GM18909 (cell line): ENCODE data around the gene LDLRAD1.
"Not testable (repeated sequence)": the region's sequence is repeated elsewhere in the genome, so short reads cannot be mapped to it uniquely, and the experiment has no call there.

Experiments
- ATAC-seq: cut with Tn5 transposase; IDR thresholded peaks from one replicate; pipeline ENCODE4 v1.9.1; 2021; ENCODE audit warnings: mild to moderate bottlenecking; ENCODE audit not compliant: unreplicated experiment, poor library complexity

The LDLRAD1 gene

GRCh38 chr1:54017979-54018378 is at the start of gene LDLRAD1:
Gene LDLRAD1 (minus strand): TSS chr1:54018186. CDS start chr1:54018112, 74 bp downstream.
- ATAC-seq = no peak

- no peak for ATAC-seq
These were observed 46.3 kb upstream of the LDLRAD1 start for GRCh38 chr1:54064299-54064698.

GRCh38 chr1:54054438-54054749 is 36.4 kb upstream of the LDLRAD1 start:
- ATAC-seq = no peak

GRCh38 chr1:54053745-54054437 is 35.9 kb upstream of the LDLRAD1 start:
- no peak for ATAC-seq

GRCh38 chr1:54052934-54053744 is 35.2 kb upstream of the LDLRAD1 start, which contains the start of the genes TCEANC2 and TMEM59:
Gene TCEANC2 (plus strand): TSS chr1:54053608. CDS start chr1:54054423, 815 bp downstream.
Gene TMEM59 (minus strand): TSS chr1:54053204. CDS start chr1:54053188, 16 bp downstream.
- ATAC-seq = peak; percentile 94

GRCh38 chr1:54052431-54052933 is 34.5 kb upstream of the LDLRAD1 start:
- peak; percentile 20 for ATAC-seq

GRCh38 chr1:54051933-54052430 is 34.0 kb upstream of the LDLRAD1 start:
- no peak for ATAC-seq

- ATAC-seq = not testable (repeated sequence)
These were observed 32.4 kb upstream of the LDLRAD1 start for GRCh38 chr1:54050435-54050834.

- ATAC-seq = no peak
These were observed 29.7 kb upstream of the LDLRAD1 start for GRCh38 chr1:54047384-54048305.

GRCh38 chr1:54046671-54047383 is 28.8 kb upstream of the LDLRAD1 start:
- ATAC-seq = no peak

- no peak for ATAC-seq
These were observed 27.5 kb upstream of the LDLRAD1 start for GRCh38 chr1:54045496-54045895.

GRCh38 chr1:54041806-54042205 is 23.8 kb upstream of the LDLRAD1 start:
- no peak for ATAC-seq

- no peak for ATAC-seq
These were observed 19.5 kb upstream of the LDLRAD1 start for GRCh38 chr1:54037476-54037875.

- no peak for ATAC-seq
These were observed 10.6 kb upstream of the LDLRAD1 start for GRCh38 chr1:54028306-54029251.

GRCh38 chr1:54027848-54028247 is 9.9 kb upstream of the LDLRAD1 start:
- ATAC-seq = no peak

GRCh38 chr1:54024811-54025210 is 6.8 kb upstream of the LDLRAD1 start:
- ATAC-seq = not testable (repeated sequence)

GRCh38 chr1:54024358-54024757 is 6.4 kb upstream of the LDLRAD1 start:
- ATAC-seq = no peak

GRCh38 chr1:54019562-54020176 is 1.7 kb upstream of the LDLRAD1 start:
- ATAC-seq = not testable (repeated sequence)
